Mesendoderm (in vitro differentiated cells): Measurements from ENCODE around the gene GNAI1.

Source experiments
- DNase-seq: peaks from one replicate; pipeline ENCODE4 v3.0.0; 2013
- H2AK5ac ChIP-seq: 2 replicates; pipeline ENCODE4 v1.6.1; 2013; ENCODE audit warnings: low read length, inconsistent platforms
- H2BK120ac ChIP-seq: 2 replicates; pipeline ENCODE4 v1.6.1; 2013; ENCODE audit warnings: low read depth, mild to moderate bottlenecking, low read length, moderate library complexity, mixed read lengths
- H2BK15ac ChIP-seq: replicated peaks from 2 replicates; pipeline ENCODE4 v1.6.1; 2013; ENCODE audit warnings: low read depth, mild to moderate bottlenecking, moderate library complexity
- H2BK5ac ChIP-seq: 2 replicates; pipeline ENCODE4 v1.6.1; 2013; ENCODE audit warnings: low read length, inconsistent platforms
- H3K18ac ChIP-seq: 2 replicates; pipeline ENCODE4 v1.6.1; 2013; ENCODE audit warnings: mild to moderate bottlenecking, low read length, mixed read lengths
- H3K23ac ChIP-seq: one replicate; pipeline ENCODE4 v1.6.1; 2013; ENCODE audit warnings: low read length
- H3K27ac ChIP-seq: 2 replicates; pipeline ENCODE4 v1.5.1; 2013; ENCODE audit warnings: low read depth, mild to moderate bottlenecking, inconsistent platforms, low read length, moderate library complexity
- H3K27me3 ChIP-seq: 2 replicates; pipeline ENCODE4 v1.6.1; 2013; ENCODE audit warnings: low read length, control low read depth, mild to moderate bottlenecking, inconsistent platforms; ENCODE audit not compliant: insufficient read depth, poor library complexity
- H3K36me3 ChIP-seq: 2 replicates; pipeline ENCODE4 v1.6.1; 2013; ENCODE audit warnings: low read length, inconsistent platforms; ENCODE audit not compliant: control insufficient read depth, insufficient read depth
- H3K4ac ChIP-seq: one replicate; pipeline ENCODE4 v1.6.1; 2013; ENCODE audit warnings: low read depth, mild to moderate bottlenecking, low read length, moderate library complexity
- H3K4me1 ChIP-seq: 2 replicates; pipeline ENCODE4 v1.6.1; 2013; ENCODE audit warnings: low read depth, low read length, inconsistent platforms; ENCODE audit not compliant: control insufficient read depth
- H3K4me2 ChIP-seq: 2 replicates; pipeline ENCODE4 v1.6.1; 2013; ENCODE audit warnings: low read length
- H3K4me3 ChIP-seq: 2 replicates; pipeline ENCODE4 v1.5.1; 2013; ENCODE audit warnings: mild to moderate bottlenecking, low read length
- H3K56ac ChIP-seq: one replicate; pipeline ENCODE4 v1.6.1; 2013; ENCODE audit warnings: low read length
- H3K79me1 ChIP-seq: 2 replicates; pipeline ENCODE4 v1.6.1; 2013; ENCODE audit warnings: low read length, inconsistent platforms
- H3K79me2 ChIP-seq: 2 replicates; pipeline ENCODE4 v1.6.1; 2013; ENCODE audit warnings: mild to moderate bottlenecking, low read length; ENCODE audit not compliant: control insufficient read depth, insufficient read depth
- H3K9ac ChIP-seq: 2 replicates; pipeline ENCODE4 v1.6.1; 2013; ENCODE audit warnings: low read length, inconsistent platforms
- H4K5ac ChIP-seq: one replicate; pipeline ENCODE4 v1.6.1; 2013; ENCODE audit warnings: low read length
- H4K8ac ChIP-seq: one replicate; pipeline ENCODE4 v1.6.1; 2013; ENCODE audit warnings: low read depth, mild to moderate bottlenecking, control low read depth, low read length, moderate library complexity
- WGBS: extraction: QIAGEN DNeasy Blood & Tissue Kit; methylation state at CpG from one replicate; pipeline ENCODE4 v1.1.7; 2013; ENCODE audit warnings: low lambda C conversion rate, missing lambda C conversion rate; ENCODE audit not compliant: insufficient coverage; ENCODE audit errors: extremely low coverage; 5-methylcytosine and 5-hydroxymethylcytosine counted together

GNAI1 gene

GRCh38 chr7:80146545-80147182, 12.0 kb downstream of the GNAI1 start:
- Histone ChIP-seq H3K4me2 (no peak overlapping the region), H4K5ac (no peak overlapping the region), H3K18ac (no peak overlapping the region), H3K79me2 (peaks cover 50% of the 10 kb centered on the region), H3K9ac (no peak overlapping the region), H2BK120ac (no peak overlapping the region), H3K4ac (no peak overlapping the region), H2BK15ac (no peak overlapping the region), H3K27me3 (no peaks in the 10 kb centered on the region), H3K79me1 (peaks cover 5% of the 10 kb centered on the region), H3K56ac (no peak overlapping the region), H3K23ac (no peak overlapping the region), H3K27ac (no peak overlapping the region), H3K4me3 (no peak overlapping the region), H3K4me1 (peaks cover 12% of the 10 kb centered on the region), H2AK5ac (no peak overlapping the region), H2BK5ac (no peak overlapping the region), H3K36me3 (no peaks in the 10 kb centered on the region), H4K8ac (no peak overlapping the region)
- WGBS = no CpG with 5 or more reads among the region's 4 CpGs
- no peak for DNase-seq

GRCh38 chr7:80147543-80148391, 13.1 kb downstream of the GNAI1 start:
- no peak overlapping the region for H3K56ac ChIP-seq
- peaks cover 5% of the 10 kb centered on the region for H3K79me1 ChIP-seq
- H3K23ac ChIP-seq = no peak overlapping the region
- H3K18ac ChIP-seq = no peak overlapping the region
- no peak for DNase-seq
- peaks cover 12% of the 10 kb centered on the region for H3K4me1 ChIP-seq
- WGBS = no CpG with 5 or more reads among the region's 3 CpGs
- no peak overlapping the region for H2BK15ac ChIP-seq
- no peak overlapping the region for H2AK5ac ChIP-seq
- H3K4me3 ChIP-seq = no peak overlapping the region
- H3K9ac ChIP-seq = no peak overlapping the region
- no peak overlapping the region for H4K8ac ChIP-seq
- H3K4ac ChIP-seq = no peak overlapping the region
- no peaks in the 10 kb centered on the region for H3K27me3 ChIP-seq
- H2BK120ac ChIP-seq = no peak overlapping the region
- no peak overlapping the region for H3K4me2 ChIP-seq
- no peak overlapping the region for H4K5ac ChIP-seq
- H2BK5ac ChIP-seq = no peak overlapping the region
- no peak overlapping the region for H3K27ac ChIP-seq
- H3K36me3 ChIP-seq = no peaks in the 10 kb centered on the region
- peaks cover 47% of the 10 kb centered on the region for H3K79me2 ChIP-seq

- Histone ChIP-seq H2BK15ac (no peak overlapping the region), H3K4ac (no peak overlapping the region), H3K9ac (no peak overlapping the region), H3K79me1 (peaks cover 5% of the 10 kb centered on the region), H3K4me3 (no peak overlapping the region), H3K27ac (no peak overlapping the region), H3K4me1 (peaks cover 10% of the 10 kb centered on the region), H2AK5ac (no peak overlapping the region), H3K79me2 (peaks cover 48% of the 10 kb centered on the region), H2BK120ac (no peak overlapping the region), H3K27me3 (no peaks in the 10 kb centered on the region), H3K36me3 (no peaks in the 10 kb centered on the region), H3K23ac (no peak overlapping the region), H3K4me2 (no peak overlapping the region), H4K8ac (no peak overlapping the region), H3K18ac (no peak overlapping the region), H3K56ac (no peak overlapping the region), H4K5ac (no peak overlapping the region), H2BK5ac (no peak overlapping the region)
- no CpG with 5 or more reads among the region's 5 CpGs for WGBS
- peak; percentile 67 for DNase-seq
These were observed 16.1 kb downstream of the GNAI1 start for GRCh38 chr7:80150611-80151273.

GRCh38 chr7:80151274-80151665, 16.6 kb downstream of the GNAI1 start:
- Histone ChIP-seq H3K4ac (no peak overlapping the region), H3K27ac (no peak overlapping the region), H2BK5ac (no peak overlapping the region), H3K4me1 (peaks cover 6% of the 10 kb centered on the region), H3K4me3 (no peak overlapping the region), H2BK120ac (no peak overlapping the region), H3K79me2 (peaks cover 46% of the 10 kb centered on the region), H3K4me2 (no peak overlapping the region), H3K36me3 (no peaks in the 10 kb centered on the region), H3K56ac (no peak overlapping the region), H3K79me1 (peaks cover 5% of the 10 kb centered on the region), H2BK15ac (no peak overlapping the region), H2AK5ac (no peak overlapping the region), H4K8ac (no peak overlapping the region), H3K27me3 (no peaks in the 10 kb centered on the region), H4K5ac (no peak overlapping the region), H3K23ac (no peak overlapping the region), H3K18ac (no peak overlapping the region), H3K9ac (no peak overlapping the region)
- DNase-seq = no peak

GRCh38 chr7:80153446-80153845, 18.8 kb downstream of the GNAI1 start:
- Histone ChIP-seq H3K4me3 (no peak overlapping the region), H3K18ac (no peak overlapping the region), H2BK120ac (no peak overlapping the region), H2AK5ac (no peak overlapping the region), H3K4ac (no peak overlapping the region), H3K36me3 (no peaks in the 10 kb centered on the region), H3K4me2 (no peak overlapping the region), H2BK5ac (no peak overlapping the region), H3K27ac (no peak overlapping the region), H4K8ac (no peak overlapping the region), H3K9ac (no peak overlapping the region), H3K4me1 (peaks cover 6% of the 10 kb centered on the region), H3K79me1 (peaks cover 5% of the 10 kb centered on the region), H3K79me2 (peaks cover 46% of the 10 kb centered on the region), H3K23ac (no peak overlapping the region), H4K5ac (no peak overlapping the region), H2BK15ac (no peak overlapping the region), H3K56ac (no peak overlapping the region), H3K27me3 (no peaks in the 10 kb centered on the region)
- peak; percentile 44 for DNase-seq
- no CpG with 5 or more reads among the region's 1 CpG for WGBS
